GM18519 (cell line): Measurements from ENCODE around the gene CEP43.

Experiments
- ATAC-seq: cut with Tn5 transposase; IDR thresholded peaks from one replicate; pipeline ENCODE4 v1.9.1; 2021; ENCODE audit warnings: mild to moderate bottlenecking, moderate library complexity; ENCODE audit not compliant: unreplicated experiment, low FRiP score

Gene CEP43

DNA sequence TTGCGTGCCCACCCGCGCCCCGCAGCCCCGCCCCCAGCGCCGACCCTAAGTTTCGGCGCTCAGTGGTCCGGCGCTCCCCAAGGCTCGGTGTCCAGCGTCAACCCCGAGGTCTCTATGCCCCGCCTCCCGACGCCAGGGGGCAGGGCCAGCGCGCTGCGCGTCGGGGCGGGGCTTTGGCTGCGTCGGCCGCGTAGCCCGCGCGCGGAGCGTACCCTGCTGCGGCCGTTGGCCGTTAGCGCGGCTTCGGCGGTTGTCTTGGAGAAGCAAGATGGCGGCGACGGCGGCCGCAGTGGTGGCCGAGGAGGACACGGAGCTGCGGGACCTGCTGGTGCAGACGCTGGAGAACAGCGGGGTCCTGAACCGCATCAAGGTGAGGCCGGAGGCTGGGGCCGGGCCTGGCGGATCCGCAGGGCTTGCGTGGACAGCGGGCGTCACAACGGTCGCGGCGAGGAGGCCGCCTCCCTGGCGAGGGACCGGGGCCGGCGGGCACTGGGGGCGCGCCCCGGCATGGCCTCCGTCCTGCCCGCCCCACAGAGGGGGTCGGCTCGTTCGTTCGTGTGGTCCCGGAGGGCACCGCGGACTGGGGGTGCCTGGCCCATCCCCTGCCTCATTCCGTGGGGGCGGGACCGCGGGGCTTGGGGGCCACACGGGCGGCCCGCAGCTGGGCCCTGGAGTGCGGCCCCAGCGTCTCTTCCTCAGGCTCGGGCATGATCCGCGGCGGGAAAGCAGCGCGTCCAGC lies at the start of gene CEP43:
Gene CEP43 (plus strand): TSS at position 253 of the 739 bp plus-strand sequence. CDS start 16 bp downstream, at position 269.
- peak; percentile 88 for ATAC-seq

DNA sequence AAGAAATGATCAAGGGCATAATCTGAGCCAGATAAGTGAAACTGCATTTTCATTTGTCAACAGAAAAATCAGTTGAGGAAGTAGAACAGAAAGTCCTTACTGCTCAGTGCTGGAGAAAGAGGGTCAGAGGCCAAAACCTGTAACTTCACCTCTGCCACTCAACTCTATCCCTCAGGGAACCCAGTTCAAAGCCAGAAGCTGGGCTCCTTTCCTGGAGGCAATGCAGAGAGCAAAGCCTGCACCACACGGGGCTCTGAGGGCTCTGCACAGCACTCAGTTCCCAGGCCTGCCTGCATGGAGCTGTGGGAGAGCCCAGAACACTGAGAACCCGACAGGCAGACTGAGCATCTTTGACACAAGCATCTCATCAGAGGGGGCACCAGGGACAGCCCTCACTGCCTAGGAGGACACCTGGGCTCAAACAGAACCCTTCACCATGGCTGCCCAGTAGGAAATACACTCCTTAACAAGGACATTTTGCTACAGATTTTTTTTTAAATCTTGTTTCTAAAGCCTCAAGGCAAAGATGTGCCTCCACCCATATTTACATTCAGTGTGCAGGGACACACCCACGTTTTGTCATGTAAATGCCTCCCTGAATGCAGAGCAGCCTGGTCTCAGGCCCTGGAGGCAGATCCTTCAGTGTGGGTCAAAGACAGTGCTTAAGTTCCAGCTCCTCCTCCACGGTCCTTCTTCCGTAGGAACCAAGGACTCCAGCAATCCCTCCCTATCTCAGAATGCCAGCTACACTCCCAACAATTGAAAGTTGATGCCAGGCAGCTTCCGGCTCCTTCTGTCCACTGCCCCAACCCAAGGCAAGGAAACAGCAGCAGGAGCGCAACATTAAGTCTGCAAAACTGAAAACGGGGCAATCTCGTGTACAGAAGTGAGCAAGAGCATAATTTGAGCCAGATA lies 49.4 kb upstream of the CEP43 start:
- no peak for ATAC-seq

GRCh38 chr6:166950443-166950821 lies 48.8 kb upstream of the CEP43 start:
- ATAC-seq, result peak; percentile 46

DNA sequence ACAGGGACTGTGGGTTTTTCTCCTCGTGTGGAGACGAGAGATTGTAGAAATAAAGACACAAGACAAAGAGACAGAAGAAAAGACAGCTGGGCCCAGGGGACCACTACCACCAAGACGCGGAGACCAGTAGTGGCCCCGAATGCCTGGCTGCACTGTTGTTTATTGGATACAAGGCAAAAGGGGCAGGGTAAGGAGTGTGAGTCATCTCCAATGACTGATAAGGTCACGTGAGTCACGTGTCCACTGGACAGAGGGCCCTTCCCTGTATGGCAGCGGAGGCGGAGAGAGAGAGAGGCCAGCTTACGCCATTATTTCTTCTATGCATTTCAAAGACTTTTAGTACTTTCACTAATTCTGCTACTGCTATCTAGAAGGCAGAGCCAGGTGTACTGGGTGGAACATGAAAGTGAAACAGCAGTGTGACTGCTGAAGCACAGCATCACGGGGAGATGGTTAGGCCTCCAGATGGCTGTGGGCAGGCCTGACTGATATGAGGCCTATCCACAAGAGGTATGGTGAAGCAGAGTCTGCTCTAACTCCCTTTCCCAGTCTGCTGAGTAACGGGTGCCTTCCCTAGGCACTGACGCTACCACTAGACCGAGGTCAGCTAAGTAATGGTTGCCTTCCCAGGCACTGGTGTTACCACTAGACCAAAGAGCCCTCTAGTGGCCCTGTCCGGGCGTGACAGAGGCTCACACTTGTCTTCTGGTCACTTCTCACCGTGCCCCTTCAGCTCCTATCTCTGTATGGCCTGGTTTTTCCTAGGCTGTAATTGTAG lies 48.1 kb upstream of the CEP43 start:
- ATAC-seq, result peak; percentile 92

GRCh38 chr6:166951670-166952060 lies 47.5 kb upstream of the CEP43 start:
- no peak for ATAC-seq

DNA sequence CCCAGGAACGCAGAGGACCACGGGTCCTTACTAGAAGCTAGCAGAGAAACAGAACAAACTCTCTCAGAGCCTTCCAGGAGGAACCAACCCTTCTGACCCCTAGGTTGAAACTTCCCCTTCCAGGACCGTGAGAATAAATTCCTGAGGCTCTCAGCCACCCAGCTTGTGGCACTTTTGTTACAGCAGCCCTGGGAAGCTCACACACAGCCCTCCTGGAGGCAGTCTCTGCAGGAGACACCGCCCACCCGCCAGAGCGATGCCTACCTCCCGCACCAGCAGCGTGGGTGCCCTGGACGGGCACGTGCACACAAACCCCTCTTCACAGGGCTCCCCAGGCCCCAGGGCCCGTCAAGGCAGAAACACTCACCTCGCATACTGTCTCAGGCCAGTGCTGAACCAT lies 47.1 kb upstream of the CEP43 start:
- ATAC-seq, result no peak

- ATAC-seq, result no peak
These were observed 46.4 kb upstream of the CEP43 start for GRCh38 chr6:166952567-166953486.

DNA sequence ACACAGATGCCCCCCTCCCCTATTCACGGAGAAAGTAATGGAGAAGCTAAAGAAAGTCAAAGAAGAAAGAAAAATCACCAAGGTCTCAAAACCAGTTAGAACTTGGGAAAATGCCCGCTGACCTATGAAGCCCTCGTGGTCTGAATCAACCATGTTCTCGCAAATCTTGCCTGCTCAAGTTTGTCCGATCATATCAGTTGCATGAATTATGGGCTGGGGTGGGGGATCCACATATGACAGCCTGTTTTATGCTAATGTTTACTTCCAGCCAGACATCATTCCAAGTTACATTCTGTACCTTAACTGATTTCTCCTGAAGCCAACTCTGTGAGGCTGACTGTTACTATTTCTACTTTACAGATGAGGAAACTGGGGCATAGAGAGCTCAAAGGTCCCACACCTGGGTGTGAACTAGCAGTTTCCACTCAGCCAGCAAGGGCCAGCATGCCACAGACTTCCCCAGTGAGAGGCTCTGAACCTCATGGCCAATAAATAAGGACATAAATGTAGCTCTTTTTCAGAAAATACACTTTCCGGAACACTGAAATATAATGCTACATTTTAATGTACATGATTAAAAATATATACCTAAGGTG lies 45.0 kb upstream of the CEP43 start:
- ATAC-seq, result no peak

GRCh38 chr6:166955121-166955864 lies 43.9 kb upstream of the CEP43 start:
- no peak for ATAC-seq

DNA sequence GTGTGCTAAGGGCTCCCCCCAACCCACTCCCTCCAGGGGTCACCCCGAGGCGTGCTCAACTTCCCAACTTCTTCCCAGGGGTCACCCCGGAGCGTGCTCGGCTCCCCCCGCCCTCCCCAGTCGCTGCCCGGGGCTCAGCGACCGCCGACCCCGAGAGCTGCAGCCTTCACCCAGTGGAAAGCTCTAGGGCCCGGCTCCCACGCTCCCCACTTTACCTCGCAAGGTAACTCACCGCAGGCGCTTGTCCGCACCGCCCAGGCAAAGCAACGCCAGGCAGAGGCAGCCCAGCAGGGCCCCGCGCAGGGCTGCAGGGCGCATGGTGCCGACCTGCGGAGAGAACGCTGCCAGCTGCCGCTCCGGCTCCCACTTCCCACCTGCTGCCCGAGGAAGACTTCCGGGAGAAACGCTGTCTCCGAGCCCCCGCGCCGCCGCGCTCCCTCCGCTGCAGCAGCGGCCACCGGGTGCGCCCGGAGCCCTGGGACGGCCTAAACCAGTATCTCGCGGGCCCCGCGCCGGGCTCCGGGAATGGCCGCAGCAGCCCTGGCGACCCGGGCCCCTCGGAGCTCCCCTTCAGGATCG lies 43.2 kb upstream of the CEP43 start:
- peak; percentile 2 for ATAC-seq

GRCh38 chr6:166956444-166957086 lies 42.6 kb upstream of the CEP43 start, which contains the start of gene RNASET2:
TSS of gene RNASET2 (minus strand) at chr6:166956550. CDS start at chr6:166956182, 368 bp downstream.
- ATAC-seq, result peak; percentile 39

DNA sequence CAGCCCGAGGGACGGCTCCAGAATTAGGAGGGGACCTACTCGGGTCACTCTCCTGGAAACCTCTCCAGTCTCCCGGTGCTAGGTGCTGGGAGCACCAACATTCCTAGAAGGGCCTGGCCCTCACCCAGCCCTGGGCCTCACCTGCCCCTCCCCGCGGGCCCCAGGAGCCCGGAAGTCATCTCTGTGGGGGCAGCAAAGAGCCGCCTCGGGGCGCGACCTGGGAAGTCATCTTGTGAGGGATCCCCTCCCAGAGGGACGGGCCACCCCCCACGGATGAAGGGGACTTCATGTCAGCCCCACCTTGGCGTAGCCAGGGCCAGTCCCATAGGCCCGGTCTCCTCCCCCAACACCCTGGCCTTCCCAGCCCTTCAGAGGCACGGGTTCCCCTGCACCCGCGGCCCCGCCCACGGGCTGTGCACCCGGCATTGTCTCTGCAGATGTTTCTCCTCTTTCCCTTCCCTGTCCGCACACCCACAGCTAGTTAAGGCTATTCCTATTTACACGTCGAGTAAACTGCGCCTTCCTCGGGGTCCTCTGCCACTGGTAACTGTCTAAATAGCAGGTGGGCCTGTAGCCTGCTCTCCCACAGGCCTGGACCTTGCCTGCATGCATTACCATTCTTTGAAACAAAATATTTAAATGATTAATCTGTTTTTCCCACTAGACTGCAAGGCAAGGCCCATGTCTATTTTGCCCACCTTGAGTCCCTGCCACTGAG lies 42.0 kb upstream of the CEP43 start:
- ATAC-seq, result peak; percentile 20

- ATAC-seq, result no peak
These were observed 41.5 kb upstream of the CEP43 start for GRCh38 chr6:166957805-166958076.

GRCh38 chr6:166958926-166959861 lies 40.0 kb upstream of the CEP43 start:
- no peak for ATAC-seq

DNA sequence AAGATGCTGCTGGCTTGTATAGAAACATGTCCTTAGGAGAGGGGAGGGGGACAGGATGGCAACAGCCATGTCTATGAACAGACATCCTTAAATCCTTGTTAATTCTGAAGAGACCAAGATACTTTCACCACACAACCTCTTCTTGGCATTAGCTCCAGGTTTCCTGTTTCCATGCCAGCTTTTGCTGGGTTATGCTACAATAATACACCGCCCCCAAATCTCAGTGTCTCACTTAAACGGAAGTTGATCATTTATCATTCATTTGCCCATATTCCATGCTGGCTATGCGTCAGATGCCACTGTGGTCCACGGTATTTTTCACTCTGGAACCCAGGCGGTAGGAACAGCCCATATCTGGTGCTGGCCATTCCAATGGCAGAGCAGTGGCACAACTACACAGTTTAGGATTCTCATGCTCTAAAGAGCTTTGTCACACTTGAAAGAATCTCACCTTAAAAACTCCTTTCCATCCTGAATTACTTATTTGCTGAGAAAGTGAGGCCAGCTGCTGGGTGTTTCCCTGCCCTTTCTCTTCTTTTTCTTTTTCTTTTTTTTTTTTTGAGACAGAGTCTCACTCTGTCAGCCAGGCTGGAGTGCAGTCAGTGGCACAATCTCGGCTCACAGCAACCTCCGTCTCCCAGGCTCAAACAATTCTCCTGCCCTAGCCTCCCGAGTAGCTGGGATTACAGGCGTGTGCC lies 39.1 kb upstream of the CEP43 start:
- ATAC-seq, result no peak

DNA sequence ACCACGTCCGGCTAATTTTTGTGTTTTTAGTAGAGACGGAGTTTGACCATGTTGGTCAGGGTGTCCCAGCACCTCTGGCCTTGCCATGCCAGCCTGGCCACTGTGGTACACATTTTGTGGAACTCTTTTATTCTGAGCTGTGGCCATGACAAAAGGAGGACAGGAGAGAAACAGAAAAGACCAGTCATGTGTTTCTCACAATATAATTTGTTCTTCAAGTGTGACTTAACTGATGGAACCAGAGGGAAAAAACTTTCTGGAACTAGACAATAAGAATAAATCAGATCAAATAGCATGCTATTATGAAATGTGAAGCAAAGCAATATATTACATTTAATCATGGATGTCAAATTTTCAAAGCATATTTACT lies 38.6 kb upstream of the CEP43 start:
- ATAC-seq, result no peak
